Heart right ventricle (tissue), 16 donors: ENCODE data around the gene WDR45B. TPM values are rescaled to one million over a fixed set of nuclear protein-coding genes. Genes with fewer than 3 reads are reported as not detected.
A peak's percentile ranks its signal among the peaks of the same experiment; 100 is the strongest.

Experiments used
- ATAC-seq, 8 donors: fragments of 200-7000 bp; cut with Tn5 transposase; one replicate each; pipeline ENCODE4 v1.9.1; 2020; ENCODE audit warnings: mild to moderate bottlenecking in 8 of 8, moderate library complexity in 8 of 8, moderate number of reproducible peaks in 1 of 8
- DNase-seq, 2 donors: peaks; one replicate each; pipeline ENCODE4 v3.0.0-alpha.2; 2020
- H3K27ac ChIP-seq, 10 donors: fragments of 200-600 bp; sonication (generic) in 2 of 10; one replicate each; pipeline versions ENCODE4 v1.5.0 to v1.8.0; 2020 to 2022; ENCODE audit warnings: mild to moderate bottlenecking in 3 of 10
- H3K27me3 ChIP-seq, 7 donors: fragments of 200-600 bp; one replicate each; pipeline ENCODE4 v1.8.0; 2021 to 2022; ENCODE audit warnings: mild to moderate bottlenecking in 2 of 7
- H3K36me3 ChIP-seq, 9 donors: fragments of 200-600 bp; sonication (generic) in 1 of 9; one replicate each; pipeline versions ENCODE4 v1.5.0 to v1.8.0; 2020 to 2022; ENCODE audit warnings: mild to moderate bottlenecking in 2 of 9
- H3K4me1 ChIP-seq, 9 donors: fragments of 200-600 bp; sonication (generic) in 1 of 9; one replicate each; pipeline versions ENCODE4 v1.5.0 to v1.8.0; 2020 to 2022; ENCODE audit warnings: mild to moderate bottlenecking in 4 of 9
- H3K4me3 ChIP-seq, 10 donors: fragments of 200-600 bp; sonication (generic) in 2 of 10; one replicate each; pipeline versions ENCODE4 v1.5.0 to v1.8.0; 2020 to 2022; ENCODE audit warnings: mild to moderate bottlenecking in 7 of 10, moderate library complexity in 2 of 10
- H3K9me3 ChIP-seq, 11 donors: fragments of 200-600 bp in 10 of 11; sonication (generic) in 2 of 11; one replicate each; pipeline versions ENCODE4 v1.5.0 to v1.8.0; 2013 to 2022; ENCODE audit warnings: mild to moderate bottlenecking in 2 of 11, control low read depth in 1 of 11, moderate library complexity in 1 of 11
- CTCF ChIP-seq, 9 donors: fragments of 200-600 bp; sonication (generic) in 2 of 9; IDR thresholded peaks; one replicate each; pipeline versions ENCODE4 v1.5.0 to v1.8.0; 2021 to 2022; ENCODE audit warnings: antibody characterized with exemption in 9 of 9, mild to moderate bottlenecking in 5 of 9, moderate library complexity in 1 of 9
- WGBS, 2 donors: extraction: QIAGEN DNeasy Blood & Tissue Kit; methylation state at CpG; one replicate each; pipeline ENCODE4 v1.1.7; 2013; ENCODE audit warnings: inconsistent platforms in 1 of 2; 5-methylcytosine and 5-hydroxymethylcytosine counted together
- intact Hi-C, 10 donors: fragments of 100-400 bp; cut with DNase I; formaldehyde crosslinking; loops; one replicate each; pipeline versions ENCODE4 v1.11.1 to v1.14.2; 2022
- polyA plus RNA-seq, 2 donors: library from polyadenylated mRNA; stranded (reverse); fragments of 200-250 nt; gene quantifications; one replicate each; pipeline ENCODE4 v1.2.3, GENCODE V29; 2013
- total RNA-seq, 10 donors: library from RNA; stranded (reverse); fragmentation: NEBNext Ultra II Directional in 3 of 10; extraction: Animal tissue kit (Norgen Biotek cat#: 25700) in 3 of 10; gene quantifications; one replicate each; pipeline versions ENCODE4 v1.2.1 to v1.2.4, GENCODE V29; 2021 to 2023
- donor health status: Arrhythmogenic right ventricular cardiomyopathy.
- donor health status: ischemic (EF 13 %, LVEDD 7.1; RV severe dilation, severe dysfunction).
- donor health status: healthy with polysubstance abuse.
- donor health status: DM: no; HTN: yes; CAD: no.
- donor health status: DM: no; HTN: no; CAD: no.
- donor health status: ischemic (EF 25% LVEDD 6.9; RV normal size, moderate dysfunction).
- donor health status: ischemic (EF 25% LVEDD 5.7; RV mildly dilated, moderate dysfunction).
- donor health status: healthy.
- donor health status: DM: yes; HTN: yes; CAD: no.
- donor health status: Ischemic cardiomyopathy.
- donor health status: ischemic (EF 35%, LVEDD 5.7; RV mildly dilated, moderate dysfunction).
- donor health status: nonischemic (EF 11% LVEDD 7.7; RV severe dilation, severe dysfunction).
- donor health status: DM: yes; HTN: yes; CAD: no.
- donor health status: PGD.
- donor health status: ischemic (EF 29% LVEDD 5.4; RV normal size, mild dysfunction).
- donor health status: nonischemic (EF 23%, LVEDD 6.1; RV moderate dilation, normal function).

Gene WDR45B
- total and polyA plus RNA-seq, 12 donors: 23.3 to 45.5 (median 39.7) TPM

- WGBS, 2 donors: 92 to 93% methylated on average over 45 of the region's 45 CpGs
- no peak overlapping the region for H3K4me3 ChIP-seq
- intact Hi-C loops: no loop called here
- ATAC-seq (no peak), DNase-seq (no peak)
- peak in 1 of 9 donors; percentile 16 for TF ChIP-seq CTCF (IDR thresholded peaks at IDR 0.05)
- H3K4me1 ChIP-seq: peaks cover 0 to 24% (median 8%) of the 10 kb centered on the region in 9 donors
- H3K9me3 ChIP-seq: no peaks in the 10 kb centered on the region
- no peak overlapping the region for H3K27ac ChIP-seq
- H3K27me3 ChIP-seq: no peaks in the 10 kb centered on the region
- H3K36me3 ChIP-seq: peaks cover 0 to 87% (median 51%) of the 10 kb centered on the region in 9 donors
These were observed 32.9 kb downstream of the WDR45B start for GRCh38 chr17:82615084-82616020.

GRCh38 chr17:82614095-82614631 lies 34.1 kb downstream of the WDR45B start:
- Histone ChIP-seq H3K27ac (peak overlapping the region in 6 of 10 donors; percentile 25 to 75 (median 51)), H3K27me3 (no peaks in the 10 kb centered on the region), H3K4me3 (no peak overlapping the region), H3K9me3 (no peaks in the 10 kb centered on the region), H3K4me1 (peaks cover 0 to 24% (median 8%) of the 10 kb centered on the region in 9 donors), H3K36me3 (peaks cover 0 to 84% (median 47%) of the 10 kb centered on the region in 9 donors)
- DNase-seq (no peak), ATAC-seq (no peak)
- 71 to 77% methylated on average over 5 to 13 of the region's 22 CpGs for WGBS, 2 donors
- TF ChIP-seq CTCF (IDR thresholded peaks at IDR 0.05): no peak
- intact Hi-C loops: no loop called here

- peaks cover 0 to 24% (median 8%) of the 10 kb centered on the region in 9 donors for H3K4me1 ChIP-seq
- intact Hi-C loops: no loop called here
- peaks cover 0 to 82% (median 40%) of the 10 kb centered on the region in 9 donors for H3K36me3 ChIP-seq
- WGBS, 2 donors: 64 to 74% methylated on average over 37 of the region's 37 CpGs
- H3K4me3 ChIP-seq: no peak overlapping the region
- no peak for TF ChIP-seq CTCF (IDR thresholded peaks at IDR 0.05)
- ATAC-seq (peak; percentile 40 to 84 (median 71)), DNase-seq (peak in 1 of 2 donors; percentile 47)
- H3K27ac ChIP-seq: peak overlapping the region in 8 of 10 donors; percentile 3 to 75 (median 50)
- no peaks in the 10 kb centered on the region for H3K27me3 ChIP-seq
- no peaks in the 10 kb centered on the region for H3K9me3 ChIP-seq
These were observed 34.8 kb downstream of the WDR45B start for GRCh38 chr17:82613283-82614094.
